ENCODE measurements around the gene PAMR1. TPM values are rescaled to one million over a fixed set of nuclear protein-coding genes. Genes with fewer than 3 reads are reported as not detected.

PAMR1 gene
- total RNA-seq, 1 experiment from 2014 or later, result 2.3 TPM

GRCh38 chr11:35470616-35471015 lies 54.8 kb downstream of the PAMR1 start:
- no peaks in the 10 kb centered on the region for H3K9me3 ChIP-seq (replicated peaks)
- no peak overlapping the region for H3K4me3 ChIP-seq
- H3K36me3 ChIP-seq, result no peaks in the 10 kb centered on the region
- no peak overlapping the region for H3K27ac ChIP-seq
- no peaks in the 10 kb centered on the region for H3K27me3 ChIP-seq
- DNase-seq, result no peak
- H3K4me1 ChIP-seq, result no peaks in the 10 kb centered on the region

- Histone ChIP-seq H3K9me3 (replicated peaks) (no peaks in the 10 kb centered on the region), H3K27me3 (no peaks in the 10 kb centered on the region; the same call in 1 of the 2 replicates), H3K4me1 (no peaks in the 10 kb centered on the region), H3K36me3 (no peaks in the 10 kb centered on the region), H3K27ac (no peak overlapping the region), H3K4me3 (no peak overlapping the region)
- no peak for DNase-seq
These were observed 59.4 kb downstream of the PAMR1 start for GRCh38 chr11:35466058-35466457.

DNA sequence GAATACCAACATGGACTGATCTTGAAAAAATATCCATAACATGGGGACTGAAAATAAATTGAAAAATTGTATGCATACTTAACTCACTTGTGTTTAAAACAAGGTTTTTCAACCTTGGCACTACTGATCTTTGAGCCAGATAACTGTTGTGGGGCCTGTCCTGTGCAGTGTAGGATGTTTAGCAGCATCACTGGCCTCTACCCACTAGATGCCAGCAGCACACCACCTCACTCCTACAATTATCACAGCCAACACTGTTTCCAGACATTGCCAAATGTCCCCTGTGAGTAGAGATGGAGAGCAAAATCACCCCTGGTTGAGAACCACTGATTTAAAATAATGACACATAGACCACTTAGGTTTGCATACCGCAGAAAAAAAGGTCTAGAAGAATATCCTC lies 61.1 kb downstream of the PAMR1 start:
- H3K4me1 ChIP-seq, result no peaks in the 10 kb centered on the region
- H3K27me3 ChIP-seq, result no peaks in the 10 kb centered on the region; the same call in 1 of the 2 replicates
- peak in 1 of 2 experiments; percentile 10 for DNase-seq
- no peak overlapping the region for H3K27ac ChIP-seq
- no peak overlapping the region for H3K4me3 ChIP-seq
- H3K36me3 ChIP-seq, result no peaks in the 10 kb centered on the region
- no peaks in the 10 kb centered on the region for H3K9me3 ChIP-seq (replicated peaks)

- Histone ChIP-seq H3K27me3 (no peaks in the 10 kb centered on the region; the same call in 1 of the 2 replicates), H3K36me3 (no peaks in the 10 kb centered on the region), H3K4me3 (no peak overlapping the region), H3K9me3 (replicated peaks) (no peaks in the 10 kb centered on the region), H3K27ac (no peak overlapping the region), H3K4me1 (no peaks in the 10 kb centered on the region)
- no peak for DNase-seq
These were observed 62.1 kb downstream of the PAMR1 start for GRCh38 chr11:35463331-35463751.

DNA sequence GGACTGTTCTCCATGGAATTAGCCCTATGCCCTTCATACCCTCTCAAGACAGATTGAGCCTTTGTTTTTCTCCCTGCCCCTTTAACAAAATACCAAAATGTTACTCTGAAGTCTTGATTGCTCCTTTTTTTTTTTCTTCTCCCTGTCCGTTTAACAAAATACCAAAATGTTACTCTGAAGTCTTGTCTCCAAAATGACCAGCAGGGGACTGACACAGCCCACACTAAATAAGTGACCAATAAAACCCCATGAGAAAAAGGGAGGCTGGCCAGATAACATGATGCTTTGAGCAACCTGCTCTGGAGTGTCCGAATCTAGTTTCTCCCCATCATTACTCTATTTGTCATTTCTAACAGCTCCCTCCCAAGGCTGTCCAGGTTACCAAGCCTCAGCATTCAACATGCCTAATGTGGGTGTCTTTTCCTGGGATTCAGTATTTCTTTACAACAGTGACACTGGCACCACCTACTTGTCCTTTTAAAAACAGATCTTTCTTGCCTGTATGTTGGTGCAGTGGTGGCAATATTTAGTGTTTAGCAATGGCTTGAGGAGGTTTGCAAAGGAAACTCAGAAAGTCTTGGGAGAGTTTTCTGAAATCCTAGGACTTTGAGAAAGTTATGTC lies 63.4 kb downstream of the PAMR1 start:
- no peak overlapping the region for H3K4me3 ChIP-seq
- no peaks in the 10 kb centered on the region for H3K4me1 ChIP-seq
- H3K27me3 ChIP-seq, result no peaks in the 10 kb centered on the region; the same call in 1 of the 2 replicates
- no peak for DNase-seq
- no peaks in the 10 kb centered on the region for H3K9me3 ChIP-seq (replicated peaks)
- H3K27ac ChIP-seq, result no peak overlapping the region
- H3K36me3 ChIP-seq, result no peaks in the 10 kb centered on the region

GRCh38 chr11:35459489-35459888 lies 65.9 kb downstream of the PAMR1 start:
- H3K36me3 ChIP-seq, result no peaks in the 10 kb centered on the region
- no peaks in the 10 kb centered on the region for H3K9me3 ChIP-seq (replicated peaks)
- no peak overlapping the region for H3K4me3 ChIP-seq
- DNase-seq, result no peak
- no peaks in the 10 kb centered on the region; the same call in 1 of the 2 replicates for H3K27me3 ChIP-seq
- H3K4me1 ChIP-seq, result no peaks in the 10 kb centered on the region
- H3K27ac ChIP-seq, result no peak overlapping the region

- no peak overlapping the region for H3K4me3 ChIP-seq
- H3K27me3 ChIP-seq, result no peaks in the 10 kb centered on the region
- no peak for DNase-seq
- H3K4me1 ChIP-seq, result no peaks in the 10 kb centered on the region
- H3K9me3 ChIP-seq (replicated peaks), result no peaks in the 10 kb centered on the region
- H3K36me3 ChIP-seq, result no peaks in the 10 kb centered on the region
- no peak overlapping the region for H3K27ac ChIP-seq
These were observed 66.6 kb downstream of the PAMR1 start for GRCh38 chr11:35458846-35459245.

DNA sequence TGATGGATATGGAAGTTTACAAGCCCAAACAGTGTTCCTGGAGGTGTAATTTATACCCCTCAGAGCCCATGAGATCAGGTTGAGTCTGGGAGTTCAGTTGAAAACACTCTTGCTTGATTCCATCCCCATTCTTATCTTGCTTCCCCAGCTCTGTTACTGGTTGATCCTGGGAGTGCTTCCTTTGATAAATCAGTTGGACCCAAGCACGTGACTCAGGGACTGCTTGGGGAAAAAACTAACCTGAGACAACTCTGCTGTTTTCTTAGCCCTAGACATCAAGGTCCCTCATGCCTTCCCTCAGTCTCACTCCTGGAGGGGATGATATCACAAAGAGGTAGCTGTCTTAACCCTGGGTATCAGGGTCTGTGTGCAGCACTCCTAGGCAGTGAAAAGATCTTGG lies 71.1 kb downstream of the PAMR1 start:
- Histone ChIP-seq H3K27me3 (no peaks in the 10 kb centered on the region), H3K4me3 (no peak overlapping the region), H3K27ac (no peak overlapping the region), H3K36me3 (no peaks in the 10 kb centered on the region), H3K4me1 (no peaks in the 10 kb centered on the region), H3K9me3 (replicated peaks) (no peaks in the 10 kb centered on the region; the same call in 1 of the 2 replicates)
- no peak for DNase-seq

GRCh38 chr11:35436581-35437250 lies 88.7 kb downstream of the PAMR1 start:
- no peak for DNase-seq
- no peaks in the 10 kb centered on the region for H3K9me3 ChIP-seq (replicated peaks)
- H3K4me3 ChIP-seq, result no peak overlapping the region
- H3K27me3 ChIP-seq, result no peaks in the 10 kb centered on the region
- H3K4me1 ChIP-seq, result no peaks in the 10 kb centered on the region
- H3K36me3 ChIP-seq, result no peaks in the 10 kb centered on the region
- H3K27ac ChIP-seq, result no peak overlapping the region

- H3K9me3 ChIP-seq (replicated peaks), result no peaks in the 10 kb centered on the region
- H3K27ac ChIP-seq, result no peak overlapping the region
- no peak for DNase-seq
- H3K36me3 ChIP-seq, result no peaks in the 10 kb centered on the region
- H3K4me3 ChIP-seq, result no peak overlapping the region
- H3K27me3 ChIP-seq, result no peaks in the 10 kb centered on the region
- no peaks in the 10 kb centered on the region for H3K4me1 ChIP-seq
These were observed 91.8 kb downstream of the PAMR1 start for GRCh38 chr11:35433588-35433987.

DNA sequence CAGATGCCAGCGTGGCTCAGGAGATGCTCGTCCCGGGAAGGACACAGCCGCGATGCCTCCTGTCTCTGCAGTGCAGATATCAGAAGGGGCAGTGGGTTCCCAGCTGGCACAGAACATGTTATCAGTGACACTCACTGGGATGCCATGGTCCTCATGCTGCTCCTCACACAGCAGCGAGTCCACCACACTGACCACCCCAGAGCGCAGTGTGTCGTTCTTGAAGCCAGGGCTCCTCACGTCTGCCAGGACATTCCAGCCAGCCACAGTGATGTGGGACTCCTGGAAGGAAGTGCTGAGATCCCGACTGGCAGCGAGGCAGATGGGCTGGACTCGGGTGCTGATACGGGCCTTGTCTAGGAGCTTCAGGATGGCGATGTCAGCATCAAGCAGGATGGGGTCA lies 93.0 kb downstream of the PAMR1 start:
- Histone ChIP-seq H3K4me1 (no peaks in the 10 kb centered on the region), H3K9me3 (replicated peaks) (no peaks in the 10 kb centered on the region), H3K27me3 (0 out of 2 replicates have a peak, but pooled peaks cover 3% of the 10 kb centered on the region), H3K36me3 (no peaks in the 10 kb centered on the region), H3K27ac (no peak overlapping the region), H3K4me3 (no peak overlapping the region)
- DNase-seq, result no peak

- H3K36me3 ChIP-seq, result no peaks in the 10 kb centered on the region
- H3K4me3 ChIP-seq, result no peak overlapping the region
- no peaks in the 10 kb centered on the region for H3K9me3 ChIP-seq (replicated peaks)
- no peaks in the 10 kb centered on the region for H3K4me1 ChIP-seq
- no peak overlapping the region for H3K27ac ChIP-seq
- no peak for DNase-seq
- H3K27me3 ChIP-seq, result 0 out of 2 replicates have a peak, but pooled peaks cover 10% of the 10 kb centered on the region
These were observed 98.3 kb downstream of the PAMR1 start for GRCh38 chr11:35427071-35427470.

DNA sequence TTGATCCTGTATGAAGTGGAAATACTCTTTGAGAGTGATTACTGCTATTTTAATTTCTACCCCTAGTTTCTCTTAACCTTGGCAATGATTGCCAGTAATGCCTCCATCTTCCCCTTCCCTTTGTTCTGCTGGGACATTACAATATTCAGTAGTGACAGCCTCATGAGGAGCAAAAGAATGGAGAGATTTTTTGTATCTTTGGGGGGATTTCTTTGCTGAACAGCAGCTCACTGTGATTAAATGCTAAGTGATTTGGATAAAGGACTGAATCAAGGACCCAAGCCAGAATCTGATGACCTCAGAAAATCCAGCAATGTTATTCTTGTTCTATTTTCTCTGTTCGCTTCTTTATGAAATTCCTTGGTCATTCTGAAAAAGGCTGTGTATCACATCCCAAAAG lies 99.1 kb downstream of the PAMR1 start:
- Histone ChIP-seq H3K27ac (no peak overlapping the region), H3K4me1 (no peaks in the 10 kb centered on the region), H3K36me3 (no peaks in the 10 kb centered on the region), H3K4me3 (no peak overlapping the region), H3K27me3 (0 out of 2 replicates have a peak, but pooled peaks cover 10% of the 10 kb centered on the region), H3K9me3 (replicated peaks) (no peaks in the 10 kb centered on the region)
- no peak for DNase-seq

DNA sequence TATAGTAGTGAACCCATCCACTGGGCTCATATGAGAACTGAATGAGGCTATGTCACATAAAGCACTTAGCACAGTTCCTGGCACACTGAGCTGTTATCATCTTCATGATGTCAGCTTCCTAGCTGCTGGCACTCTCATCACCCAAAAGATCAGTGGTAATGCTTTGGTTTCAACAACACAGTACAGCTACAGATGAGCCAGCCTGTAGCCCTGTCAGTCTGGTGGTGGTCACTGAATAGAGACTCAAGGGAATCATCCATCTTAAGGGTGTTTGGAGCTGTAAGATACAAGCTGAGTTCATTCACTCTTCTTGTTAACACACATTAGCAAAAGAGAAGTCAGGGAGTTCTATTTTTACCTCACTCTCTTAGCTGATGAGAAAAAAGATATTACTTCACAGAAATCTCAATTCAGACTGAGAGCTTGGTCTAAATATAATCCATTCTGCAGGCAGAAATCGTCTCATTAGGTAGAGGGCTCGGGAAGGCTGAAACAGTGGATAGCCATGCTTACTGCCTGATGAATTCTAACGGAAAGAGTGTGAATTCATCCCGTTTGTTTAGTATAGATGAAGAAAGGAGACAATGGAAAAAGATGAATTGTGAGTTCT lies 99.7 kb downstream of the PAMR1 start:
- Histone ChIP-seq H3K4me3 (no peak overlapping the region), H3K27me3 (0 out of 2 replicates have a peak, but pooled peaks cover 10% of the 10 kb centered on the region), H3K9me3 (replicated peaks) (no peaks in the 10 kb centered on the region), H3K4me1 (no peaks in the 10 kb centered on the region), H3K36me3 (no peaks in the 10 kb centered on the region), H3K27ac (no peak overlapping the region)
- no peak for DNase-seq

- DNase-seq, result no peak
- Histone ChIP-seq H3K36me3 (no peaks in the 10 kb centered on the region), H3K4me3 (no peak overlapping the region), H3K9me3 (replicated peaks) (no peaks in the 10 kb centered on the region), H3K27ac (no peak overlapping the region), H3K4me1 (no peaks in the 10 kb centered on the region), H3K27me3 (0 out of 2 replicates have a peak, but pooled peaks cover 10% of the 10 kb centered on the region)
These were observed 101.1 kb downstream of the PAMR1 start for GRCh38 chr11:35424157-35424940.
